HepG2 (cell line): ENCODE data around the gene GABRR3. TPM values are rescaled to one million over a fixed set of nuclear protein-coding genes. Genes with fewer than 3 reads are reported as not detected.

Experiments used
- FOXO1 ChIP-seq: sonication (generic); formaldehyde crosslinking; IDR thresholded peaks from 2 replicates; pipeline ENCODE4 v1.4.0; 2020; ENCODE audit warnings: missing genetic modification reagents
- KDM3A ChIP-seq: IDR thresholded peaks from 2 replicates; pipeline ENCODE4 v1.6.1; 2018; ENCODE audit warnings: low read depth, missing compliant biosample characterization
- KMT2B ChIP-seq: IDR thresholded peaks from 2 replicates; pipeline ENCODE4 v1.6.1; 2016; ENCODE audit warnings: missing genetic modification reagents, missing compliant biosample characterization
- LCORL ChIP-seq, 2 experiments: fragments of 450-650 bp in 1 of 2; sonication (generic) in 1 of 2; formaldehyde crosslinking in 1 of 2; IDR thresholded peaks; 2 replicates each; pipeline versions ENCODE4 v1.5.0 to v1.6.1; 2017 to 2020; ENCODE audit warnings: antibody characterized with exemption in 1 of 2, missing genetic modification reagents in 1 of 2
- MEF2D ChIP-seq: sonication (generic); formaldehyde crosslinking; IDR thresholded peaks from 2 replicates; pipeline ENCODE4 v1.5.1; 2020; ENCODE audit warnings: mild to moderate bottlenecking, missing genetic modification reagents
- MLLT10 ChIP-seq: sonication (generic); formaldehyde crosslinking; IDR thresholded peaks from 2 replicates; pipeline ENCODE4 v1.4.0; 2020; ENCODE audit warnings: missing genetic modification reagents
- MXD4 ChIP-seq: IDR thresholded peaks from 2 replicates; pipeline ENCODE4 v1.6.1; 2016; ENCODE audit warnings: mild to moderate bottlenecking, missing biosample characterization, missing genetic modification reagents
- RXRB ChIP-seq: IDR thresholded peaks from 2 replicates; pipeline ENCODE4 v1.6.1; 2016; ENCODE audit warnings: borderline replicate concordance, missing genetic modification reagents, missing compliant biosample characterization
- SIX4 ChIP-seq: sonication (generic); formaldehyde crosslinking; IDR thresholded peaks from 2 replicates; pipeline ENCODE4 v1.4.0; 2020; ENCODE audit warnings: missing genetic modification reagents
- TSC22D2 ChIP-seq: sonication (generic); formaldehyde crosslinking; IDR thresholded peaks from 2 replicates; pipeline ENCODE4 v1.5.1; 2020; ENCODE audit warnings: missing genetic modification reagents, mild to moderate bottlenecking, borderline replicate concordance
- ZKSCAN8 ChIP-seq: IDR thresholded peaks from 2 replicates; pipeline ENCODE4 v1.6.1; 2016; ENCODE audit warnings: borderline replicate concordance, missing genetic modification reagents, missing compliant biosample characterization
- ZNF331 ChIP-seq: sonication (generic); formaldehyde crosslinking; IDR thresholded peaks from 2 replicates; pipeline ENCODE4 v1.4.0; 2020; ENCODE audit warnings: missing genetic modification reagents
- ZNF543 ChIP-seq: sonication (generic); formaldehyde crosslinking; IDR thresholded peaks from 2 replicates; pipeline ENCODE4 v1.4.0; 2020; ENCODE audit warnings: mild to moderate bottlenecking, missing genetic modification reagents
- ZNF605 ChIP-seq: sonication (generic); formaldehyde crosslinking; IDR thresholded peaks from 2 replicates; pipeline ENCODE4 v1.8.0; 2022; ENCODE audit warnings: mild to moderate bottlenecking, missing genetic modification reagents
- ZNF614 ChIP-seq: IDR thresholded peaks from 2 replicates; pipeline ENCODE4 v1.6.1; 2018; ENCODE audit warnings: missing biosample characterization, missing genetic modification reagents, inconsistent platforms, borderline replicate concordance
- ZNF616 ChIP-seq: sonication (generic); formaldehyde crosslinking; IDR thresholded peaks from 2 replicates; pipeline ENCODE4 v1.5.0; 2020; ENCODE audit warnings: low read depth, mild to moderate bottlenecking, missing genetic modification reagents
- ZNF724P ChIP-seq: sonication (generic); formaldehyde crosslinking; IDR thresholded peaks from 2 replicates; pipeline ENCODE4 v1.8.0; 2022; ENCODE audit warnings: missing genetic modification reagents, borderline replicate concordance
- polyA plus RNA-seq, 8 experiments: library from polyadenylated mRNA; depleted of rRNA in 3 of 8; stranded (reverse) in 7 of 8; unstranded in 1 of 8; fragments of >200 nt; fragmentation: Illumina TruSeq in 4 of 8; extraction: Trizol in 4 of 8; gene quantifications; 2 replicates each; pipeline versions ENCODE4 v1.2.1 to v1.2.3, GENCODE V29; 2011 to 2016; ENCODE audit warnings: low read depth in 4 of 8, missing spikeins in 1 of 8, mixed read lengths in 1 of 8; ENCODE audit not compliant: insufficient read depth in 1 of 8
- total RNA-seq, 5 experiments: library from RNA; depleted of rRNA; stranded (reverse); fragments of >200 nt; fragmentation: Illumina TruSeq; extraction: Trizol; gene quantifications; 2 replicates each; pipeline ENCODE4 v1.2.3, GENCODE V29; 2016; ENCODE audit warnings: low read depth in 1 of 5
- TF ChIP-seq, protein P1 (sequence below): sonication (generic); formaldehyde crosslinking; conservative IDR thresholded peaks from 2 replicates; pipeline ENCODE4 v1.8.0; 2022; ENCODE audit warnings: mild to moderate bottlenecking, moderate library complexity, missing genetic modification reagents
- TF ChIP-seq, protein P2 (sequence below), 2 experiments: sonication (generic) in 1 of 2; formaldehyde crosslinking in 1 of 2; IDR thresholded peaks; 2 replicates each; pipeline versions ENCODE4 v1.6.1 to v1.9.0; 2014 to 2022; ENCODE audit warnings: antibody characterized with exemption in 1 of 2, borderline replicate concordance in 1 of 2, inconsistent platforms in 1 of 2, low read depth in 1 of 2, missing genetic modification reagents in 1 of 2
- TF ChIP-seq, protein P3 (sequence below): IDR thresholded peaks from 2 replicates; pipeline ENCODE4 v1.6.1; 2016; ENCODE audit warnings: low read depth

The GABRR3 gene
- total and polyA plus RNA-seq, 2 of the 13 experiments (the other 11 are each of a cell fraction or from before 2014, with no cell fraction given) = 0.42 to 0.83 TPM

DNA sequence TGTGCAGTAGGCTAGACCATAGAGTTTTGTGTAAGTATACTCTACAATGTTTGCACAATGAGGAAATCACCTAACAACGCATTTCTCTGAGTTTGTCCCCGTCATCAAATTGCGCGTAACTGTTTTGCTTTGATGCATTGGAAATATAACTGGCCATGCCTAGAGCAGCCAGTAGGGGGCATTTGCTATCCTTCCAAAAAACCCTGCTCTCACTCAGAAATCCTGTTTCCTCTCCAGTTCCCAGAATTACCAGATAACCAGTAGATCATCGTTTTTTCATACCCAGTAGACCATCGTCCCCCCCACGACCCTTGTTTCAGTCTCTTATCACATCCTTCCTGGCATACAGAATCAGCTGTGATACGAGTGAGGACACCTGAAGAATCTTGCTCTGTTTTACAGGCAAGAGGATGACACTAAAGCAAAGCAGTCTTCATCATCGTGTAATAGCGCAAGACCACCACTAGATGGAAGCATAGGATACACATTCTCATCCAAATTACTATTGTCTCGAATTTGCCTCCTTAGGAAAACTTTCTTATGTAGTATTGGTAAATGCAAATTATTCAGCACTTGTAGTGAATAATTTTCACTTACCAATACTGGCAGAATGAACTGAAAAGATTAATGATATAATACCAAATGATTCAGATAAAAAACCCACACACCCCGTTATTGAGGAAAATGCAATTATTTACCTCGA is 4.4 kb upstream of the GABRR3 start (continued):
- 0 out of 2 replicates have a peak, but pooled peaks have one; percentile 26 for TF ChIP-seq MXD4 (CRISPR knock-in tag)
- peak; percentile 56; the same call in 1 of the 2 replicates for TF ChIP-seq TSC22D2 (CRISPR knock-in tag)
- 0 out of 2 replicates have a peak, but pooled peaks have one; percentile 32 for TF ChIP-seq ZKSCAN8 (CRISPR knock-in tag)
- no peak for TF ChIP-seq MLLT10 (CRISPR knock-in tag)
- TF ChIP-seq FOXO1 (CRISPR knock-in tag) = no peak
- TF ChIP-seq SIX4 (CRISPR knock-in tag) = no peak
- TF ChIP-seq, protein P1, sequence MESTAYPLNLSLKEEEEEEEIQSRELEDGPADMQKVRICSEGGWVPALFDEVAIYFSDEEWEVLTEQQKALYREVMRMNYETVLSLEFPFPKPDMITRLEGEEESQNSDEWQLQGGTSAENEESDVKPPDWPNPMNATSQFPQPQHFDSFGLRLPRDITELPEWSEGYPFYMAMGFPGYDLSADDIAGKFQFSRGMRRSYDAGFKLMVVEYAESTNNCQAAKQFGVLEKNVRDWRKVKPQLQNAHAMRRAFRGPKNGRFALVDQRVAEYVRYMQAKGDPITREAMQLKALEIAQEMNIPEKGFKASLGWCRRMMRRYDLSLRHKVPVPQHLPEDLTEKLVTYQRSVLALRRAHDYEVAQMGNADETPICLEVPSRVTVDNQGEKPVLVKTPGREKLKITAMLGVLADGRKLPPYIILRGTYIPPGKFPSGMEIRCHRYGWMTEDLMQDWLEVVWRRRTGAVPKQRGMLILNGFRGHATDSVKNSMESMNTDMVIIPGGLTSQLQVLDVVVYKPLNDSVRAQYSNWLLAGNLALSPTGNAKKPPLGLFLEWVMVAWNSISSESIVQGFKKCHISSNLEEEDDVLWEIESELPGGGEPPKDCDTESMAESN (CRISPR knock-in tag) = 0 out of 2 replicates have a peak, but pooled peaks have one; percentile 43
- TF ChIP-seq RXRB (CRISPR knock-in tag) = 0 out of 2 replicates have a peak, but pooled peaks have one; percentile 20
- TF ChIP-seq LCORL (IDR thresholded peaks at IDR 0.05) = no peak
- no peak for TF ChIP-seq LCORL (CRISPR knock-in tag; IDR thresholded peaks at IDR 0.05)
- 0 out of 2 replicates have a peak, but pooled peaks have one; percentile 47 for TF ChIP-seq ZNF605
- TF ChIP-seq MEF2D = no peak
- no peak for TF ChIP-seq ZNF724P (CRISPR knock-in tag)
- 0 out of 2 replicates have a peak, but pooled peaks have one; percentile 17 for TF ChIP-seq KMT2B (CRISPR knock-in tag)
- TF ChIP-seq ZNF614 (CRISPR knock-in tag) = 0 out of 2 replicates have a peak, but pooled peaks have one; percentile 24
- TF ChIP-seq ZNF616 (CRISPR knock-in tag) = no peak
- TF ChIP-seq KDM3A (CRISPR knock-in tag) = 0 out of 2 replicates have a peak, but pooled peaks have one; percentile 18
- TF ChIP-seq ZNF331 = peak; percentile 29; the same call in 1 of the 2 replicates
- no peak for TF ChIP-seq ZNF543 (CRISPR knock-in tag)
- TF ChIP-seq, protein P2, sequence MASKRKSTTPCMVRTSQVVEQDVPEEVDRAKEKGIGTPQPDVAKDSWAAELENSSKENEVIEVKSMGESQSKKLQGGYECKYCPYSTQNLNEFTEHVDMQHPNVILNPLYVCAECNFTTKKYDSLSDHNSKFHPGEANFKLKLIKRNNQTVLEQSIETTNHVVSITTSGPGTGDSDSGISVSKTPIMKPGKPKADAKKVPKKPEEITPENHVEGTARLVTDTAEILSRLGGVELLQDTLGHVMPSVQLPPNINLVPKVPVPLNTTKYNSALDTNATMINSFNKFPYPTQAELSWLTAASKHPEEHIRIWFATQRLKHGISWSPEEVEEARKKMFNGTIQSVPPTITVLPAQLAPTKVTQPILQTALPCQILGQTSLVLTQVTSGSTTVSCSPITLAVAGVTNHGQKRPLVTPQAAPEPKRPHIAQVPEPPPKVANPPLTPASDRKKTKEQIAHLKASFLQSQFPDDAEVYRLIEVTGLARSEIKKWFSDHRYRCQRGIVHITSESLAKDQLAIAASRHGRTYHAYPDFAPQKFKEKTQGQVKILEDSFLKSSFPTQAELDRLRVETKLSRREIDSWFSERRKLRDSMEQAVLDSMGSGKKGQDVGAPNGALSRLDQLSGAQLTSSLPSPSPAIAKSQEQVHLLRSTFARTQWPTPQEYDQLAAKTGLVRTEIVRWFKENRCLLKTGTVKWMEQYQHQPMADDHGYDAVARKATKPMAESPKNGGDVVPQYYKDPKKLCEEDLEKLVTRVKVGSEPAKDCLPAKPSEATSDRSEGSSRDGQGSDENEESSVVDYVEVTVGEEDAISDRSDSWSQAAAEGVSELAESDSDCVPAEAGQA (IDR thresholded peaks at IDR 0.05; ENCODE audit: low read depth) = no peak
- TF ChIP-seq, protein P2 (CRISPR knock-in tag; IDR thresholded peaks at IDR 0.05; ENCODE audit: borderline replicate concordance) = no peak
- TF ChIP-seq, protein P3, sequence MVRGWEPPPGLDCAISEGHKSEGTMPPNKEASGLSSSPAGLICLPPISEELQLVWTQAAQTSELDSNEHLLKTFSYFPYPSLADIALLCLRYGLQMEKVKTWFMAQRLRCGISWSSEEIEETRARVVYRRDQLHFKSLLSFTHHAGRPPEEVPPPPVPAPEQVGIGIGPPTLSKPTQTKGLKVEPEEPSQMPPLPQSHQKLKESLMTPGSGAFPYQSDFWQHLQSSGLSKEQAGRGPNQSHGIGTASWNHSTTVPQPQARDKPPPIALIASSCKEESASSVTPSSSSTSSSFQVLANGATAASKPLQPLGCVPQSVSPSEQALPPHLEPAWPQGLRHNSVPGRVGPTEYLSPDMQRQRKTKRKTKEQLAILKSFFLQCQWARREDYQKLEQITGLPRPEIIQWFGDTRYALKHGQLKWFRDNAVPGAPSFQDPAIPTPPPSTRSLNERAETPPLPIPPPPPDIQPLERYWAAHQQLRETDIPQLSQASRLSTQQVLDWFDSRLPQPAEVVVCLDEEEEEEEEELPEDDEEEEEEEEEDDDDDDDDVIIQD (CRISPR knock-in tag) = 0 out of 2 replicates have a peak, but pooled peaks have one; percentile 51
